HepG2 (cell line): ENCODE measurements around the gene PTPA. TPM values are rescaled to one million over a fixed set of nuclear protein-coding genes. Genes with fewer than 3 reads are reported as not detected.
A peak's percentile ranks its signal among the peaks of the same experiment; 100 is the strongest.

ENCODE experiments used
- ATF3 ChIP-seq: sonication (generic); formaldehyde crosslinking; IDR thresholded peaks from 2 replicates; pipeline ENCODE4 v1.4.0; 2020; ENCODE audit warnings: missing genetic modification reagents
- CBFB ChIP-seq: sonication (generic); formaldehyde crosslinking; IDR thresholded peaks from 2 replicates; pipeline ENCODE4 v1.4.0; 2020; ENCODE audit warnings: missing genetic modification reagents
- CCDC6 ChIP-seq: sonication (generic); formaldehyde crosslinking; IDR thresholded peaks from 2 replicates; pipeline ENCODE4 v1.8.1; 2022; ENCODE audit warnings: mild to moderate bottlenecking, missing genetic modification reagents, moderate library complexity
- CHCHD3 ChIP-seq: sonication (generic); formaldehyde crosslinking; IDR thresholded peaks from 2 replicates; pipeline ENCODE4 v1.8.0; 2022; ENCODE audit warnings: mild to moderate bottlenecking, missing genetic modification reagents, moderate library complexity
- DMAP1 ChIP-seq: IDR thresholded peaks from 2 replicates; pipeline ENCODE4 v1.6.1; 2016
- DRAP1 ChIP-seq: IDR thresholded peaks from 2 replicates; pipeline ENCODE4 v1.6.1; 2016; ENCODE audit warnings: missing genetic modification reagents, missing compliant biosample characterization
- ETV5 ChIP-seq: IDR thresholded peaks from 2 replicates; pipeline ENCODE4 v1.6.1; 2018; ENCODE audit warnings: missing biosample characterization, missing genetic modification reagents, inconsistent platforms, borderline replicate concordance
- GMEB1 ChIP-seq: sonication (generic); formaldehyde crosslinking; IDR thresholded peaks from 2 replicates; pipeline ENCODE4 v1.5.1; 2020; ENCODE audit warnings: missing genetic modification reagents, mild to moderate bottlenecking, borderline replicate concordance
- HDAC1 ChIP-seq: sonication (generic); formaldehyde crosslinking; IDR thresholded peaks from 2 replicates; pipeline ENCODE4 v1.5.1; 2020; ENCODE audit warnings: mild to moderate bottlenecking, missing genetic modification reagents
- MEF2D ChIP-seq: sonication (generic); formaldehyde crosslinking; IDR thresholded peaks from 2 replicates; pipeline ENCODE4 v1.5.1; 2020; ENCODE audit warnings: mild to moderate bottlenecking, missing genetic modification reagents
- MYC ChIP-seq: sonication (generic); formaldehyde crosslinking; IDR thresholded peaks from 2 replicates; pipeline ENCODE4 v1.9.0; 2021; ENCODE audit warnings: missing genetic modification reagents, borderline replicate concordance
- SP1 ChIP-seq, 2 experiments: fragments of 450-650 bp in 1 of 2; sonication (generic) in 1 of 2; formaldehyde crosslinking in 1 of 2; IDR thresholded peaks; 2 replicates each; pipeline versions ENCODE4 v1.4.0 to v1.6.1; 2016 to 2020; ENCODE audit warnings: missing genetic modification reagents in 1 of 2
- SP4 ChIP-seq: sonication (generic); formaldehyde crosslinking; IDR thresholded peaks from 2 replicates; pipeline ENCODE4 v1.8.1; 2023; ENCODE audit warnings: mild to moderate bottlenecking, missing genetic modification reagents
- SP5 ChIP-seq: IDR thresholded peaks from 2 replicates; pipeline ENCODE4 v1.6.1; 2016; ENCODE audit warnings: low read depth, borderline replicate concordance
- TFDP2 ChIP-seq: sonication (generic); formaldehyde crosslinking; IDR thresholded peaks from 2 replicates; pipeline ENCODE4 v1.4.0; 2020; ENCODE audit warnings: missing genetic modification reagents
- ZNF225 ChIP-seq: sonication (generic); formaldehyde crosslinking; IDR thresholded peaks from 2 replicates; pipeline ENCODE4 v1.4.0; 2020; ENCODE audit warnings: mild to moderate bottlenecking, missing genetic modification reagents
- ZNF501 ChIP-seq: sonication (generic); formaldehyde crosslinking; IDR thresholded peaks from 2 replicates; pipeline ENCODE4 v1.5.1; 2020; ENCODE audit warnings: mild to moderate bottlenecking, moderate library complexity, missing genetic modification reagents
- ZNF652 ChIP-seq: IDR thresholded peaks from 2 replicates; pipeline ENCODE4 v1.6.1; 2016; ENCODE audit warnings: low read depth, borderline replicate concordance
- ZNF687 ChIP-seq: sonication (generic); formaldehyde crosslinking; IDR thresholded peaks from 2 replicates; pipeline ENCODE4 v1.5.1; 2020; ENCODE audit warnings: mild to moderate bottlenecking, missing genetic modification reagents, moderate library complexity
- ZNF709 ChIP-seq: sonication (generic); formaldehyde crosslinking; IDR thresholded peaks from 2 replicates; pipeline ENCODE4 v1.5.0; 2020; ENCODE audit warnings: mild to moderate bottlenecking, missing genetic modification reagents
- ZNF746 ChIP-seq: sonication (generic); formaldehyde crosslinking; IDR thresholded peaks from 2 replicates; pipeline ENCODE4 v1.8.0; 2022; ENCODE audit warnings: mild to moderate bottlenecking, missing genetic modification reagents
- ZSCAN12 ChIP-seq: sonication (generic); formaldehyde crosslinking; IDR thresholded peaks from 2 replicates; pipeline ENCODE4 v1.9.0; 2021; ENCODE audit warnings: mild to moderate bottlenecking, missing genetic modification reagents
- polyA plus RNA-seq, 8 experiments: library from polyadenylated mRNA; depleted of rRNA in 3 of 8; stranded (reverse) in 7 of 8; unstranded in 1 of 8; fragments of >200 nt; fragmentation: Illumina TruSeq in 4 of 8; extraction: Trizol in 4 of 8; gene quantifications; 2 replicates each; pipeline versions ENCODE4 v1.2.1 to v1.2.3, GENCODE V29; 2011 to 2016; ENCODE audit warnings: low read depth in 4 of 8, missing spikeins in 1 of 8, mixed read lengths in 1 of 8; ENCODE audit not compliant: insufficient read depth in 1 of 8
- total RNA-seq, 5 experiments: library from RNA; depleted of rRNA; stranded (reverse); fragments of >200 nt; fragmentation: Illumina TruSeq; extraction: Trizol; gene quantifications; 2 replicates each; pipeline ENCODE4 v1.2.3, GENCODE V29; 2016; ENCODE audit warnings: low read depth in 1 of 5

PTPA gene
- total and polyA plus RNA-seq, 2 of the 13 experiments (the other 11 are each of a cell fraction or from before 2014, with no cell fraction given), result 79.3 to 105 TPM

GRCh38 chr9:129175825-129176633 is 64.8 kb downstream of the PTPA start (continued):
- TF ChIP-seq GMEB1 (CRISPR knock-in tag), result peak; percentile 61; the same call in 1 of the 2 replicates
- TF ChIP-seq ZNF652 (CRISPR knock-in tag), result peak; percentile 21; the same call in 1 of the 2 replicates
- peak; percentile 12 for TF ChIP-seq ZNF687 (CRISPR knock-in tag)
- peak; percentile 31; the same call in 1 of the 2 replicates for TF ChIP-seq CBFB (CRISPR knock-in tag)
- TF ChIP-seq ZNF501, result peak; percentile 61; the same call in 1 of the 2 replicates
- 0 out of 2 replicates have a peak, but pooled peaks have one; percentile 20 for TF ChIP-seq ZSCAN12 (CRISPR knock-in tag)
- 0 out of 2 replicates have a peak, but pooled peaks have one; percentile 20 for TF ChIP-seq ZNF709 (CRISPR knock-in tag)
- TF ChIP-seq DMAP1 (CRISPR knock-in tag), result peak; percentile 15; the same call in 1 of the 2 replicates
- peak; percentile 92 for TF ChIP-seq ZNF746 (CRISPR knock-in tag)
- no peak for TF ChIP-seq ZNF225 (CRISPR knock-in tag)
- peak; percentile 22; the same call in 1 of the 2 replicates for TF ChIP-seq SP4 (CRISPR knock-in tag)
- TF ChIP-seq SP5, result peak; percentile 56; the same call in 1 of the 2 replicates
- peak; percentile 66 for TF ChIP-seq MYC (CRISPR knock-in tag)
- TF ChIP-seq DRAP1 (CRISPR knock-in tag), result peak; percentile 14; the same call in 1 of the 2 replicates
- peak; percentile 54; the same call in 1 of the 2 replicates for TF ChIP-seq ETV5 (CRISPR knock-in tag)
- 0 out of 2 replicates have a peak, but pooled peaks have one; percentile 22 for TF ChIP-seq MEF2D (CRISPR knock-in tag)
- TF ChIP-seq TFDP2 (CRISPR knock-in tag), result no peak
- TF ChIP-seq ATF3 (CRISPR knock-in tag), result no peak
- no peak for TF ChIP-seq CHCHD3 (CRISPR knock-in tag)
- no peak for TF ChIP-seq SP1 (IDR thresholded peaks at IDR 0.05)
- peak; percentile 37; the same call in 1 of the 2 replicates for TF ChIP-seq SP1 (CRISPR knock-in tag; IDR thresholded peaks at IDR 0.05)
- TF ChIP-seq CCDC6 (CRISPR knock-in tag), result peak; percentile 25; the same call in 1 of the 2 replicates
- peak; percentile 49; the same call in 1 of the 2 replicates for TF ChIP-seq HDAC1 (CRISPR knock-in tag)
